GM21529 (cell line): ENCODE data around the gene HSD17B3.
"Not testable (repeated sequence)": the region's sequence is repeated elsewhere in the genome, so short reads cannot be mapped to it uniquely, and the experiment has no call there.

Experiments used
- ATAC-seq: cut with Tn5 transposase; IDR thresholded peaks from one replicate; pipeline ENCODE4 v1.9.1; 2021; ENCODE audit not compliant: unreplicated experiment

Gene HSD17B3

GRCh38 chr9:96201140-96201539 is 100.8 kb downstream of the HSD17B3 start:
- no peak for ATAC-seq

GRCh38 chr9:96199006-96199405 is 103.0 kb downstream of the HSD17B3 start:
- no peak for ATAC-seq

- ATAC-seq, result no peak
Observed at GRCh38 chr9:96195541-96195940, 106.4 kb downstream of the HSD17B3 start.

GRCh38 chr9:96193236-96193755 is 108.7 kb downstream of the HSD17B3 start:
- ATAC-seq, result no peak

GRCh38 chr9:96192710-96193109 is 109.3 kb downstream of the HSD17B3 start:
- ATAC-seq, result no peak

- ATAC-seq, result no peak
Observed at GRCh38 chr9:96189995-96190394, 112.0 kb downstream of the HSD17B3 start.

- not testable (repeated sequence) for ATAC-seq
Observed at GRCh38 chr9:96189581-96189980, 112.4 kb downstream of the HSD17B3 start.

- ATAC-seq, result no peak
Observed at GRCh38 chr9:96188571-96188970, 113.4 kb downstream of the HSD17B3 start.

GRCh38 chr9:96187151-96187555 is 114.8 kb downstream of the HSD17B3 start:
- ATAC-seq, result no peak

GRCh38 chr9:96186591-96187011 is 115.4 kb downstream of the HSD17B3 start:
- no peak for ATAC-seq

- no peak for ATAC-seq
Observed at GRCh38 chr9:96185518-96186156, 116.3 kb downstream of the HSD17B3 start.
